HepG2 (cell line): ENCODE measurements around the gene SCRG1. TPM values are rescaled to one million over a fixed set of nuclear protein-coding genes. Genes with fewer than 3 reads are reported as not detected.

Experiments used
- BCL3 ChIP-seq: sonication (generic); formaldehyde crosslinking; IDR thresholded peaks from 2 replicates; pipeline ENCODE4 v1.5.1; 2020; ENCODE audit warnings: mild to moderate bottlenecking, missing genetic modification reagents, moderate library complexity
- BHLHE40 ChIP-seq: IDR thresholded peaks from 2 replicates; pipeline ENCODE4 v1.6.1; 2011; ENCODE audit warnings: low read length, improper control_type of control experiment
- CENPT ChIP-seq: sonication (generic); formaldehyde crosslinking; IDR thresholded peaks from 2 replicates; pipeline ENCODE4 v1.8.0; 2022; ENCODE audit warnings: low read depth, mild to moderate bottlenecking, moderate library complexity, missing genetic modification reagents
- E2F5 ChIP-seq: sonication (generic); formaldehyde crosslinking; conservative IDR thresholded peaks from 2 replicates; pipeline ENCODE4 v1.4.0; 2020; ENCODE audit warnings: missing genetic modification reagents
- ELF1 ChIP-seq: sonication (generic); formaldehyde crosslinking; IDR thresholded peaks from 2 replicates; pipeline ENCODE4 v1.4.0; 2020; ENCODE audit warnings: missing genetic modification reagents
- MLX ChIP-seq: IDR thresholded peaks from 2 replicates; pipeline ENCODE4 v1.6.1; 2016
- PRDM4 ChIP-seq: sonication (generic); formaldehyde crosslinking; IDR thresholded peaks from 2 replicates; pipeline ENCODE4 v1.9.0; 2021; ENCODE audit warnings: missing genetic modification reagents, borderline replicate concordance
- REST ChIP-seq, 2 experiments: IDR thresholded peaks; 2 replicates each; pipeline ENCODE4 v1.6.1; 2011 to 2012; ENCODE audit warnings: low read length in 2 of 2, borderline replicate concordance in 1 of 2, low read depth in 1 of 2, mild to moderate bottlenecking in 1 of 2, moderate library complexity in 1 of 2
- SMYD3 ChIP-seq: sonication (generic); formaldehyde crosslinking; IDR thresholded peaks from 2 replicates; pipeline ENCODE4 v1.8.1; 2023; ENCODE audit warnings: mild to moderate bottlenecking, missing genetic modification reagents
- SNAPC5 ChIP-seq: sonication (generic); formaldehyde crosslinking; IDR thresholded peaks from 2 replicates; pipeline ENCODE4 v1.8.1; 2023; ENCODE audit warnings: mild to moderate bottlenecking, missing genetic modification reagents, borderline replicate concordance
- ZBTB8A ChIP-seq: sonication (generic); formaldehyde crosslinking; IDR thresholded peaks from 2 replicates; pipeline ENCODE4 v1.4.0; 2020; ENCODE audit warnings: mild to moderate bottlenecking, low read depth, missing genetic modification reagents, borderline replicate concordance
- ZKSCAN1 ChIP-seq: fragments of 150-350 bp; IDR thresholded peaks from 2 replicates; pipeline ENCODE4 v1.6.1; 2014; ENCODE audit warnings: low read length
- ZNF224 ChIP-seq: sonication (generic); formaldehyde crosslinking; IDR thresholded peaks from 2 replicates; pipeline ENCODE4 v1.5.0; 2020; ENCODE audit warnings: mild to moderate bottlenecking, missing genetic modification reagents
- ZNF331 ChIP-seq: sonication (generic); formaldehyde crosslinking; IDR thresholded peaks from 2 replicates; pipeline ENCODE4 v1.4.0; 2020; ENCODE audit warnings: missing genetic modification reagents
- ZNF430 ChIP-seq: sonication (generic); formaldehyde crosslinking; IDR thresholded peaks from 2 replicates; pipeline ENCODE4 v1.9.0; 2021; ENCODE audit warnings: mild to moderate bottlenecking, missing genetic modification reagents
- ZNF496 ChIP-seq: sonication (generic); formaldehyde crosslinking; IDR thresholded peaks from 2 replicates; pipeline ENCODE4 v1.8.1; 2023; ENCODE audit warnings: mild to moderate bottlenecking, moderate library complexity, missing genetic modification reagents; ENCODE audit not compliant: insufficient replicate concordance
- ZNF570 ChIP-seq: sonication (generic); formaldehyde crosslinking; IDR thresholded peaks from 2 replicates; pipeline ENCODE4 v1.4.0; 2020; ENCODE audit warnings: mild to moderate bottlenecking, missing genetic modification reagents, borderline replicate concordance
- polyA plus RNA-seq, 8 experiments: library from polyadenylated mRNA; depleted of rRNA in 3 of 8; stranded (reverse) in 7 of 8; unstranded in 1 of 8; fragments of >200 nt; fragmentation: Illumina TruSeq in 4 of 8; extraction: Trizol in 4 of 8; gene quantifications; 2 replicates each; pipeline versions ENCODE4 v1.2.1 to v1.2.3, GENCODE V29; 2011 to 2016; ENCODE audit warnings: low read depth in 4 of 8, missing spikeins in 1 of 8, mixed read lengths in 1 of 8; ENCODE audit not compliant: insufficient read depth in 1 of 8
- total RNA-seq, 5 experiments: library from RNA; depleted of rRNA; stranded (reverse); fragments of >200 nt; fragmentation: Illumina TruSeq; extraction: Trizol; gene quantifications; 2 replicates each; pipeline ENCODE4 v1.2.3, GENCODE V29; 2016; ENCODE audit warnings: low read depth in 1 of 5

The SCRG1 gene
- total and polyA plus RNA-seq, 2 of the 13 experiments (the other 11 are each of a cell fraction or from before 2014, with no cell fraction given), result not detected

GRCh38 chr4:173334891-173335752 lies 63.8 kb downstream of the SCRG1 start (continued):
- no peak for TF ChIP-seq E2F5
- TF ChIP-seq CENPT (CRISPR knock-in tag), result no peak
- TF ChIP-seq ZNF224, result no peak
- no peak for TF ChIP-seq ZNF570 (CRISPR knock-in tag)
- TF ChIP-seq ZBTB8A (CRISPR knock-in tag), result no peak
- peak in 1 of 2 experiments; percentile 8; a peak in 1 of 4 replicates for TF ChIP-seq REST (IDR thresholded peaks at IDR 0.05; ENCODE audit: borderline replicate concordance in 1 of 2, low read depth in 1 of 2, low read length in 2 of 2)
- no peak for TF ChIP-seq MLX
- no peak for TF ChIP-seq SMYD3 (CRISPR knock-in tag)
- no peak for TF ChIP-seq ZKSCAN1
- TF ChIP-seq BCL3 (CRISPR knock-in tag), result no peak
- TF ChIP-seq BHLHE40, result no peak
- no peak for TF ChIP-seq ELF1 (CRISPR knock-in tag)
- TF ChIP-seq SNAPC5 (CRISPR knock-in tag), result no peak
- no peak for TF ChIP-seq ZNF496 (CRISPR knock-in tag)
- TF ChIP-seq ZNF331 (CRISPR knock-in tag), result 0 out of 2 replicates have a peak, but pooled peaks have one; percentile 18
- no peak for TF ChIP-seq ZNF430 (CRISPR knock-in tag)
- TF ChIP-seq PRDM4 (CRISPR knock-in tag), result no peak
